OCI-LY3 (cell line): ENCODE data around the gene GINS2.

Experiments
- H2AFZ ChIP-seq: fragments of 200-600, 300-600 bp; shearing (Covaris generic); 2 replicates; pipeline ENCODE4 v1.6.0; 2014; ENCODE audit warnings: antibody characterized with exemption, low read depth, low read length
- H3K27ac ChIP-seq: fragments of 200-600, 300-600 bp; sonication (generic); 2 replicates; pipeline ENCODE4 v1.5.1; 2014; ENCODE audit warnings: mild to moderate bottlenecking, low read length, moderate library complexity, mixed read lengths
- H3K27me3 ChIP-seq: fragments of 200-600, 300-600 bp; sonication (generic); 2 replicates; pipeline ENCODE4 v1.6.1; 2014; ENCODE audit warnings: low read depth, low read length, mixed read lengths
- H3K36me3 ChIP-seq: fragments of 200-600, 300-600 bp; sonication (generic); replicated peaks from 2 replicates; pipeline ENCODE3; 2014; ENCODE audit warnings: low read depth, low read length, mixed read lengths
- H3K4me1 ChIP-seq: fragments of 300-600, 200-600 bp; sonication (generic); 2 replicates; pipeline ENCODE4 v1.6.1; 2014; ENCODE audit warnings: low read length, mixed read lengths
- H3K4me2 ChIP-seq: fragments of 200-600, 300-600 bp; sonication (generic); 2 replicates; pipeline ENCODE4 v1.6.1; 2014; ENCODE audit warnings: low read length, mixed read lengths
- H3K4me3 ChIP-seq: fragments of 300-600, 200-600 bp; sonication (generic); 2 replicates; pipeline ENCODE4 v1.5.1; 2014; ENCODE audit warnings: antibody characterized with exemption, mild to moderate bottlenecking, low read length, moderate library complexity
- H3K79me2 ChIP-seq: fragments of 300-600, 200-600 bp; shearing (Covaris generic); 2 replicates; pipeline ENCODE4 v1.6.1; 2014; ENCODE audit warnings: mild to moderate bottlenecking, low read length, mixed read lengths
- H3K9ac ChIP-seq: fragments of 300-600, 200-600 bp; shearing (Covaris generic); 2 replicates; pipeline ENCODE4 v1.6.0; 2014; ENCODE audit warnings: mild to moderate bottlenecking, low read length, moderate library complexity
- H3K9me3 ChIP-seq: fragments of 200-600, 300-600 bp; shearing (Covaris generic); 2 replicates; pipeline ENCODE4 v1.6.1; 2014; ENCODE audit warnings: low read length, mixed read lengths; ENCODE audit not compliant: insufficient read depth
- H4K20me1 ChIP-seq: fragments of 200-600, 300-600 bp; sonication (generic); 2 replicates; pipeline ENCODE4 v1.6.1; 2016; ENCODE audit warnings: low read length, mixed read lengths; ENCODE audit not compliant: insufficient read depth
- EZH2phosphoT487 ChIP-seq: fragments of 200-600 bp; shearing (Covaris generic); IDR thresholded peaks from 2 replicates; pipeline ENCODE4 v1.6.1; 2018; ENCODE audit warnings: antibody characterized with exemption, mixed run types, low read depth
- TF ChIP-seq, protein P1 (sequence below): fragments of 200-600, 300-600 bp; sonication (generic); IDR thresholded peaks from 2 replicates; pipeline ENCODE4 v1.5.1; 2014; ENCODE audit warnings: antibody characterized with exemption, low read length, low read depth

GINS2 gene

DNA sequence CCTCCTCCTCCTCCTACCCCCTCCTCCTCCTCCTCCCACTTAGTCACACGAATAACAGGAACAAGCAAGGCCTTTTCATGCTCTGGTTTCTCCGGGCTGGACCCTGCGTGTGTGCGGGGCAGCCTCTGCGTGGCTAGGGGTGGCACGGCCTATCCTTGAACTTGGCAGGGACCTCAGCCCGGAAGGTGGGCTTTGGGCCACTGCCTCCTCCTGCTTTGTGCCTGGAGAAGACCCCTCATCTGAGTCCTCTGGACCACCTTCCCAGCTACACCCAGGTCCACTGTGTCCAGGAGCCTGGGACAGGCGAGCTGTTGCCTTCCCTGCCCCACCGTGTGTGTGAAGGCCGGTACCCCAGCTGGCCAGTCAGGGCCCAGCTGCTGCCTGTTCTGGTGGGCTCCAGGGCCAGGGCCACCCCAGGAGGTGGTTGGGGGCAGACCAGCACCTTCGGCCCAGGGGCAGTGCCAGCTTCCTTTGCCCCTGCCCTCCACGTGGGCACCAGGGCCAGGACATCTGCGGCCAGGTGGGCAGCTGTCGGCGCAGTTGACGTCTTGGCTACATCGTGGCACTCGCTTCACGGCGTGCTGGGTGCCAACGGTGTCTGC lies 35.4 kb downstream of the GINS2 start:
- H3K36me3 ChIP-seq, result peaks cover 15% of the 10 kb centered on the region

GRCh38 chr16:85652431-85653221 lies 36.1 kb downstream of the GINS2 start:
- H3K9ac ChIP-seq, result no peak overlapping the region
- no peak overlapping the region for H3K4me2 ChIP-seq
- H2AFZ ChIP-seq, result no peak overlapping the region
- no peaks in the 10 kb centered on the region for H3K9me3 ChIP-seq
- no peaks in the 10 kb centered on the region for H3K79me2 ChIP-seq
- peaks cover 12% of the 10 kb centered on the region for H3K36me3 ChIP-seq
- peaks cover 53% of the 10 kb centered on the region for H4K20me1 ChIP-seq
- no peaks in the 10 kb centered on the region for H3K27me3 ChIP-seq
- peaks cover 26% of the 10 kb centered on the region for H3K4me1 ChIP-seq
- no peak overlapping the region for H3K27ac ChIP-seq
- TF ChIP-seq, protein P1, sequence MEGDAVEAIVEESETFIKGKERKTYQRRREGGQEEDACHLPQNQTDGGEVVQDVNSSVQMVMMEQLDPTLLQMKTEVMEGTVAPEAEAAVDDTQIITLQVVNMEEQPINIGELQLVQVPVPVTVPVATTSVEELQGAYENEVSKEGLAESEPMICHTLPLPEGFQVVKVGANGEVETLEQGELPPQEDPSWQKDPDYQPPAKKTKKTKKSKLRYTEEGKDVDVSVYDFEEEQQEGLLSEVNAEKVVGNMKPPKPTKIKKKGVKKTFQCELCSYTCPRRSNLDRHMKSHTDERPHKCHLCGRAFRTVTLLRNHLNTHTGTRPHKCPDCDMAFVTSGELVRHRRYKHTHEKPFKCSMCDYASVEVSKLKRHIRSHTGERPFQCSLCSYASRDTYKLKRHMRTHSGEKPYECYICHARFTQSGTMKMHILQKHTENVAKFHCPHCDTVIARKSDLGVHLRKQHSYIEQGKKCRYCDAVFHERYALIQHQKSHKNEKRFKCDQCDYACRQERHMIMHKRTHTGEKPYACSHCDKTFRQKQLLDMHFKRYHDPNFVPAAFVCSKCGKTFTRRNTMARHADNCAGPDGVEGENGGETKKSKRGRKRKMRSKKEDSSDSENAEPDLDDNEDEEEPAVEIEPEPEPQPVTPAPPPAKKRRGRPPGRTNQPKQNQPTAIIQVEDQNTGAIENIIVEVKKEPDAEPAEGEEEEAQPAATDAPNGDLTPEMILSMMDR, result no peak
- TF ChIP-seq EZH2phosphoT487, result no peak
- H3K4me3 ChIP-seq, result no peak overlapping the region

More for the DNA sequence above, 35.4 kb downstream of the GINS2 start:
- H3K9ac ChIP-seq, result no peak overlapping the region
- no peak for TF ChIP-seq EZH2phosphoT487
- TF ChIP-seq, protein P1, result no peak
- H3K4me2 ChIP-seq, result no peak overlapping the region
- no peaks in the 10 kb centered on the region for H3K79me2 ChIP-seq
- H3K4me3 ChIP-seq, result no peak overlapping the region
- H3K27ac ChIP-seq, result no peak overlapping the region
- H4K20me1 ChIP-seq, result peaks cover 46% of the 10 kb centered on the region
- H3K27me3 ChIP-seq, result no peaks in the 10 kb centered on the region
- H2AFZ ChIP-seq, result no peak overlapping the region
- H3K9me3 ChIP-seq, result no peaks in the 10 kb centered on the region
- H3K4me1 ChIP-seq, result peaks cover 25% of the 10 kb centered on the region

GRCh38 chr16:85651629-85652430 lies 36.9 kb downstream of the GINS2 start:
- peaks cover 26% of the 10 kb centered on the region for H3K4me1 ChIP-seq
- H3K79me2 ChIP-seq, result no peaks in the 10 kb centered on the region
- no peak overlapping the region for H3K4me3 ChIP-seq
- H3K9me3 ChIP-seq, result no peaks in the 10 kb centered on the region
- H3K27me3 ChIP-seq, result no peaks in the 10 kb centered on the region
- H3K9ac ChIP-seq, result no peak overlapping the region
- H3K36me3 ChIP-seq, result peaks cover 12% of the 10 kb centered on the region
- H2AFZ ChIP-seq, result no peak overlapping the region
- no peak for TF ChIP-seq EZH2phosphoT487
- no peak overlapping the region for H3K27ac ChIP-seq
- peaks cover 60% of the 10 kb centered on the region for H4K20me1 ChIP-seq
- H3K4me2 ChIP-seq, result no peak overlapping the region

DNA sequence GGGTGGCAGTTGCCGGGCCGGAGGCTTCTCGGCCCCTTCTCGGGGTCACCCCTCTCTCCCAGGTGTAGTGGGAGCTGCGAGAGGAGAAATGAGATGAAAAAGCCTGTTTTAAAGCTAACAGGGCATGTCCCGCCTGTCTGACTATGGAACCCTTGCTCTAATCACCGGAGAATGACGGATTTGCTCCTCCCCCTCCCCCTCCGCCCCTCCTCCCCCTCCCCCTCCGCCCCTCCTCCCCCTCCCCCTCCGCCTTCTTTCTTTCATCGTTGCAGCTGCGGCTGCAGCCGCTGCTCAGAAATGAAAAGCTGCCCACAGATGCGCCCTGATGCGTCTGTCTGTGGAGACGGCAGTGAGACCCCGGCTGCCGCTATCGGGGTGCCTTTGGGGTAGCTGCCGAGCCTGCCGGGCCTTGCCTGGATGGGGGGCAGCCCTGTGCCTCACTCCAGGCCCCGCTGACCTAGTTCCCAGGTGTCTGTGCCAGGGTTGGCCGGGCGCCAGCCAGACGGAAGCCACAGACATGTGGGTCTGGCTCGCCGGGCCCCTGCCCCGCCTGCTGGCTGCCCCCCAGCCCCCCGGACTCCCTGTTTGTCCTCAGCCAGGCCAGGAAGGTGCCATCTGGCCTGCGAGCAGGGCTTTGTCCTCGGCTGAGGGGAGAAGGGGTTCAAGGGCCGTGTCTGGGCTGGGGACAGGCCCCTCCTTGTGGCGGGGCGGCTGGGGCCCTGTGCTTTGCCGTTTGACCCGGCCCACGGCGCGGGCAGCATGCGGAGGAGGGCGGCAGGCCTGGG lies 37.7 kb downstream of the GINS2 start:
- Histone ChIP-seq H4K20me1 (peaks cover 68% of the 10 kb centered on the region), H3K9me3 (no peaks in the 10 kb centered on the region), H3K4me1 (peaks cover 26% of the 10 kb centered on the region), H3K9ac (no peak overlapping the region), H3K4me2 (no peak overlapping the region), H3K27ac (no peak overlapping the region), H2AFZ (no peak overlapping the region), H3K27me3 (no peaks in the 10 kb centered on the region), H3K36me3 (peaks cover 9% of the 10 kb centered on the region), H3K4me3 (no peak overlapping the region), H3K79me2 (no peaks in the 10 kb centered on the region)
- TF ChIP-seq EZH2phosphoT487, result no peak
- TF ChIP-seq, protein P1, result no peak
